ENCODE results near the gene TTLL5.

TTLL5 gene

DNA sequence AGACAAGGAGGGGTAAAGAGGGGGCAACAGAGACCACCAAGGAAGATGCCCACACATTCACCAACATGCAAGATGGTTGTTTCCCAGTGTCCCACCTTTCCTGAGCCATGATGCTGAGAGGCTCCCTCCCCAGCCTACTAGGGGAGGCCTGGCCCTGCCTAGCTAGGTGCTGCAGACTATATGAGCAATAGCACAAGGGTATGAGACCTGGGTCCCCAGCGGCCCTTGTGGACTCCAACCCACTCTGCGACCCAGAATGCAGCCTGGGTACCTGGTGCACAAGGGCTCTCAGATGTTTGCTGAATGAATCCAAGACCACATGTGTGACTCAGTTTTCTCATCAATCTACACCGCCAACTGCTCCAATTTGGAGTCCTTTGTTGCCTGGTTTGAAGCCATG lies 306.8 kb downstream of the TTLL5 start:
- DNase-seq (ENCODE audit: low spot score) = no peak

DNA sequence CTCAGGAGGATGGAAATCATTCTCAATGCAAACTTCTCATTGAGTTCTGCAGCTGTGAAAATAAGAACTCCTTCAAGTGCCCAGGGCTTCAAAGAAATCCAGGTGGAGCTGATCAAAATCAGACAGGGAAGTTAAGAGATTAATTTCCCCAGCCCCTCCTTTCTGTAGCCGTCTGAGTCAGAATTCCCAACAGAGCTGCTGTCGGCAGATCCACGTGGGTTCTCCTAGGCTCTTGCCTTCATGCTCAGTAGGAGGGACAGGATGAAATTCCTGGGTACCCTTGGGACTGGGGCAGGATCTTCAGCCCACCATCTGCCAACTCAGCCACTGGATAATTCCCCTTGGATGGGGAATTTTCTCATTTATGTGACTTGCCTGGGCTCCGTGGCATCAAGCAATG lies 307.4 kb downstream of the TTLL5 start:
- no peak for DNase-seq (ENCODE audit: low spot score)

- no peak for DNase-seq (ENCODE audit: low spot score)
These were observed 308.1 kb downstream of the TTLL5 start for GRCh38 chr14:75969126-75969525.

GRCh38 chr14:75969891-75970290 lies 308.8 kb downstream of the TTLL5 start:
- no peak for DNase-seq (ENCODE audit: low spot score)

- DNase-seq (ENCODE audit: low spot score) = no peak
These were observed 309.9 kb downstream of the TTLL5 start for GRCh38 chr14:75970989-75971388.

GRCh38 chr14:75971509-75971908 lies 310.5 kb downstream of the TTLL5 start:
- DNase-seq (ENCODE audit: low spot score) = no peak

- DNase-seq (ENCODE audit: low spot score) = no peak
These were observed 311.9 kb downstream of the TTLL5 start for GRCh38 chr14:75972801-75973421.

DNA sequence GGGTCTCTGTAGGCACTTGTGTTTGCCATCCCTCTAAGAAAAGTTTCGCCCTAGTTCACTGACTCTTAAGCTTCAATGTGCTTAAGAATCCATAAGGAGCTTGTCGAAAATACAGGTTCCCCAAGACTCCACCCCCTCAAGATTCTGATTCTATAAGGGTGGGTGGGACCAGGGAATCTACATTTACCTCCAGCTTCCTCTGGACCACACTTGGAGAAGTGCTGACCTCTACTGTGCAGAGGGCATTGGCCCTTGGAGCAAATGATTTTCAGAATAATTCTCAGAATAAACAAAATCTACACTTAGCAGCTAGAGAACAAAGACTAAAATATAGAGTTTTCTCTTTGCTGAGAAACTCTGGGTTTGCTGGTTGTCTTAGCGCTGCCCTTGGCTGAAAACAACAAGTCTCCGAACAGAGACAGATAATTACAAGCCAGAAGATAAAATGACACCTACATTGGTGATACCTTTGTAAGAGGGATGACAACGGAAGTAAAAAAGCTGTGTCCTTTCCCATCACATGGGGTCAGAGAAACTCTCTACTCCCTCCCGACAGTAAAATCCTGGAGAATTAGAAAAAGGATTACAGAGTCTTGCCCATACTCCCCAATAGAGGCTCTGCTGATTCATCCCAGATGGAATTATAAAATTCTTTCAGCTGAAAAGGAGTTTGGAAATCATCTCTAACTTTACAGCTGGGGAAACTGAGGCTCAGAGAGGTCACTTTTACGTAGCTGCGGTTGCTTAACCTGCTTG lies 316.0 kb downstream of the TTLL5 start:
- no peak for DNase-seq (ENCODE audit: low spot score)

- no peak for DNase-seq (ENCODE audit: low spot score)
These were observed 316.5 kb downstream of the TTLL5 start for GRCh38 chr14:75977582-75977943.

GRCh38 chr14:75978249-75978731 lies 317.2 kb downstream of the TTLL5 start:
- DNase-seq (ENCODE audit: low spot score) = peak; percentile 10

DNA sequence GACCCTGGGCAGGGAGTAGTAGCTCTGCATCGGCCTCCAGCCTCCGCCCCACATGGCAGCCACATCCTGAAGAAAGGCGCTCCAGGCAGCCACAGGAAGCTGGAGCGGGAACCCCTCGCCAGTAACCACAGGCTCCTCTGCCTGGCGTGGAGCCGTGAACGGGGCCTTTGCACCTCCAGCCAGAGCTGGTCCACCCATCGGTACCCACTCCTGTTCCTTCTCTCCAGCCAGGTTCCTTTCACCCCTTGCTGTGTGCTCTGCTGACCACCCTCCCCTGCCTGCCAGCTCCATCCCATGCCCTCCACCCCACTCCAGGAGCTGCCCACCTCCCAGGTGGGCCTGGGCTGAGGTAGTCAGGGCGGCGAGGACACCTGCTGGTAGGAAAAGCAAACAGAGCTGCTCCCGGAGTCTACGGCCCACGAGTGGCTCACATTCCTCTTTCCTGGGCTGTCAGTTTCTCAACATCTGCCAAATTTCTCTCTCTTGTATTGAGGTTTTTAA lies 318.1 kb downstream of the TTLL5 start:
- DNase-seq (ENCODE audit: low spot score) = no peak

- DNase-seq (ENCODE audit: low spot score) = no peak
These were observed 318.9 kb downstream of the TTLL5 start for GRCh38 chr14:75979648-75980565.

DNA sequence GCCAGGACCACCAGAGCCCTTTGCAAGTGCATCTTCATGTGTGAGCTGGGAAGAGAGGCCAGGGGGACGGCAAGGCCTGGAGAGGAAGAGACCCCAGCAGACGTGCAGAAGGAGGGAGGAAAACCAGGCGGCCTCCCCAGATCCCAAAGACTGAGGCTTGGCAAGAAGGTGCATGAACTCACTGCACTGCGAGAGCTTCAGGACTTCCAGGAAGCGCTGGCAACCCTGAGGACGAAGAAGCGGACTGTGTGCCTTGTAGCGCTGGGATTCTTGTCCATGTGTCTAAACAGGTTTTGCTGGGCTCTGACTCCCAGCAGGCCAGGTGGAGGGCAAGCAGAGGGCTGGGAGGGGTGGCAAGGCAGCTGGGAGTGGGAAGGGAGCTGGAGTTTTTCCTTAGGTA lies 319.8 kb downstream of the TTLL5 start:
- DNase-seq (ENCODE audit: low spot score) = no peak

- peak; percentile 59 for DNase-seq (ENCODE audit: low spot score)
These were observed 320.6 kb downstream of the TTLL5 start, which contains the start of gene TGFB3 for GRCh38 chr14:75981426-75982265. TGFB3 (minus strand) TSS chr14:75981995; CDS start chr14:75980893, 1,102 bp downstream.

DNA sequence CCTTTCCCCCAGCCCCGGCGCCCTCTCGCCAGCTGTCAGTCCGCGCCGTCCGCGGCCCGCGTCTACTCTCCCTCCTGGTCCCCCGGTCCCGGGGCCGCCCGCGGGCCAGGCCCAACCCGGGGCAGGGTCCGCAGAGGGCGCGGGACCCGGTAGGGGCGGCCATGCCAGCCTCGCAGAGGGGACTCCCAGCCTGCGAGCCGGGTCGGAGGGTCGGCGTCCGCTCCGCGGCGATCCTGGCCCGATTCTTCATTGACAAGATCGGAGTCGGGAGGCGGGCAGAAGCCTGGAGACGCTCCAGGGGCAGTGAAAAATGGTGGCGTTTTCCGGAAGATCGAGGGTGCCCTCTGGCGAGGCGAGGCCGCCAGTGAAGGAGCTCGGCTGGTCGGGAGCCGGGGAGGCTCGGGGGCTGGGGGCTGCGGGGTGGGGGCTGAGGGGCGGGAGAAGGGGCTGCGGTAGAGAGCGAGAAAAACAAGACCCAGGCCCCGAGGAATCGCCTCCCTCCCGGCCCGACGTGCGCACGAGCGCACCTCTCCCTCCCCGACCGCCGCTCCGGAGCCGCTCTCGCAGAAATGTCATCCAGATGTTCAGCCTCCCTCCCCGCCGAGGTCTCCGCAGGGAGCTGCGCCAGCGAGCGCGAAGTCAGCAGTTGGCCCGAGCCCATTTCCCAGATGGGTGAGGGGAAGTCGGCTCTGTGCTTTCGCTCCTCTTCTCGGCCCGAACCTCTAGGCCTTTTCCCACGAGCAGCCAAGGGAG lies 321.4 kb downstream of the TTLL5 start:
- peak; percentile 79 for DNase-seq (ENCODE audit: low spot score)

- DNase-seq (ENCODE audit: low spot score) = no peak
These were observed 321.9 kb downstream of the TTLL5 start for GRCh38 chr14:75983019-75983358.

- DNase-seq (ENCODE audit: low spot score) = no peak
These were observed 323.6 kb downstream of the TTLL5 start for GRCh38 chr14:75984674-75985073.

DNA sequence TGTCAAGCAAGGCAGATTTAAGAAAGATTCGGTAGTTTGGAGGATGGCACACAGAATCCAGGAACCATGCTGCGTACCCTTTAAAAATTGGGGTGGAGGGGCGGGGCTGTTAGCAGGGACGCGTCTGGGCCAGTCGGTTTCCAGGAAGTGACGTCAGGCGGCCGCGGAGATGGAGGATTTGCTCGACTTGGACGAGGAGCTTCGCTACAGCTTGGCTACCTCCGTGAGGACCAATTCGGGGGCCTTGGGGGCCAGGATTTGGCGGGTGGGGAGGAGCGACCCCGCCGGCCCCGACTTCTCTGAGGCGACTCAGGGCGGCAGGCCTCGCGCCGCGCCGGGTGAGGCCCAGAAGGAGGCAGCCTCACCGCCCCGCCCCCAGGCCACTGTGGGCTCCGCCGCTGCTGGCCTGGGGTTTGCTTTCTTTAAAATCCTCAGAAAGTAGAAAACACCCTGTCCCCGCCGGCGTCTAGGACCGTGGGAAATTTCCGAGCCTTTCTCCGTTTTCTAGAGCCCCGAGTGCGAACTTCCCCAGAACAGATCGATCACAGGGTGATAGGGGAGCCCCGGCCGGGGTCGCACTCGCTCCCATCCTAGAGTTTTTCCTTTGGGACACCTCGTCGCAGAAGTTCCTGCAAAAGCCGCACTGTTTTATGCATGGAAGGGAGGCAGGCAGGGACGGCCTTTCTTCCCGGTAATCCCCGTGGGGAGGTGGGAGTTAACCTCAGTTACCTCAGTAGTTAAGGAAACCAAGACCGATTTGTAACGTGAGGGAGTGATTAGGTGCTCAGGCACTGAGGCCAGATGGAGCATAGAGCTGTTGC lies 324.8 kb downstream of the TTLL5 start, which contains the start of gene IFT43:
TSS of gene IFT43 (plus strand) at position 146 of the 821 bp plus-strand sequence. CDS start at position 170, 24 bp downstream.
- DNase-seq (ENCODE audit: low spot score) = peak; percentile 86

- no peak for DNase-seq (ENCODE audit: low spot score)
These were observed 325.4 kb downstream of the TTLL5 start for GRCh38 chr14:75986439-75986765.
